Measurements from ENCODE around the gene EML2.

GRCh38 chr19:45650722-45651121 lies 11.5 kb upstream of the EML2 start:
- TF ChIP-seq ELF4 (IDR thresholded peaks at IDR 0.05), result no peak
- no peak for TF ChIP-seq SP1 (IDR thresholded peaks at IDR 0.05)
- TF ChIP-seq BHLHE40 (IDR thresholded peaks at IDR 0.05; ENCODE audit: borderline replicate concordance), result no peak
- TF ChIP-seq ZNF384 (IDR thresholded peaks at IDR 0.05), result no peak
- no peak for TF ChIP-seq SUZ12 (IDR thresholded peaks at IDR 0.05)
- no peak for TF ChIP-seq FOXA1 (IDR thresholded peaks at IDR 0.05)
- no peak for TF ChIP-seq NFRKB (IDR thresholded peaks at IDR 0.05)
- no peak for TF ChIP-seq CTBP1 (IDR thresholded peaks at IDR 0.05; ENCODE audit: borderline replicate concordance)
- no peak for TF ChIP-seq TARDBP (IDR thresholded peaks at IDR 0.05)
- TF ChIP-seq PKNOX1 (IDR thresholded peaks at IDR 0.05), result no peak
- TF ChIP-seq FOXK2 (IDR thresholded peaks at IDR 0.05), result no peak
- no peak for TF ChIP-seq ARNT (IDR thresholded peaks at IDR 0.05)

Measured in HEK293T (cell line).